GM21825 (cell line): Measurements from ENCODE around the gene TMEM123.

Experiments
- ATAC-seq: cut with Tn5 transposase; IDR thresholded peaks from one replicate; pipeline ENCODE4 v1.9.1; 2021; ENCODE audit warnings: mild to moderate bottlenecking, moderate library complexity; ENCODE audit not compliant: unreplicated experiment

Gene TMEM123

DNA sequence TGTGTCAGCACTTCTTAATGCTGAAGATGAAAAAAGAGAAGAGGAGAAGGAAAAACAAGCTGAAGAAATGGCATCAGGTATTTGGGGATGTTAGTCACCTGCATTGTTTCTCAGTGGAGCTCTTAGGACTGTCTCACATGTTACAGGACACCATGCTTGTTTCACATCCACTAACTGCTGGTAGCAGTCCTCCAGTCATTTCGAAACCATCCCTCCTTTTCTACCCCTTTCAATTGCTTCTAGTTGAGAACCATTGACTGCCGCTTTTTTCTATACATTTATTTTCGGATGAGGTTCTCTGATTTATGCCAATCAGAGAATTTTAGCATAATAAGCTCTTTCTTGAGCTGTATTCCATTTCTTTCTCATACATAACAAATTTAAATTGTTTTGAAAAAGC, 84.1 kb downstream of the TMEM123 start:
- peak; percentile 100 for ATAC-seq

DNA sequence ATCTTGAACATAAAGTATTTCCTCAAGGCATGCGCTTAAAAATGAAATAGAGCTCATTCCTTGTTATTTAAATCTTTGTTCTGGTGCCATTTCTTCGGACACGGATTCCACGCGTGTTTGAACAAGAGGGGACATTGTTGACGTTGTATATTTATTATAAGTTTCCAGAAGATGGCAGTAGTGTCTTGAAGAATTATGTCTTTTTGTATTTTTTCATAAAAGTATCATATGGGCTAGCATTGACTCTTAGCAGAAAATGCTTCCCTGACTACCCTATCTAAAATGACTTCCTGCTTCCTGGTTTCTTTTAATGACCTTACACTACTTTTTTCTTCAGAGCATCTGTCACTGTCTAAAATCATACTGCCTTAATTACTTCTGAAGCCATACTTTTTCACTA, 85.2 kb downstream of the TMEM123 start:
- no peak for ATAC-seq

DNA sequence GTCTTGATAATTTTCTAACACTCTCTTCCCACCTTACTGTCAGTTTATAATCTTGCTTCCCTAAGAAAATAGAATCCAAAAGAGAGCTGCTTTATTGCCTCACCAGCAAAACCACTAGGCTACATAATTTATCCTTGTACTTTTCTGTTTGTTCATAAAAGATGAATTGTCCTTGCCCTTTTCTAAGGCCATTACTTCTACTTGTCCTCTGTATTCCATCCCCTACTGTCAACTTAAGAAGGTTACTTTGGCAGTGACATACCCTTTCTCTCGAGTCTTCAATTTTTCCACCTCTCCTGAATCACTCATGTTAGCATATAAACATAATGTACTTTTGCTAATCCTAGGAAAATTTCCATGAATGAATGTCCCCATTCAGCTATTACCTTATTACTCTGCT, 87.6 kb downstream of the TMEM123 start:
- no peak for ATAC-seq

DNA sequence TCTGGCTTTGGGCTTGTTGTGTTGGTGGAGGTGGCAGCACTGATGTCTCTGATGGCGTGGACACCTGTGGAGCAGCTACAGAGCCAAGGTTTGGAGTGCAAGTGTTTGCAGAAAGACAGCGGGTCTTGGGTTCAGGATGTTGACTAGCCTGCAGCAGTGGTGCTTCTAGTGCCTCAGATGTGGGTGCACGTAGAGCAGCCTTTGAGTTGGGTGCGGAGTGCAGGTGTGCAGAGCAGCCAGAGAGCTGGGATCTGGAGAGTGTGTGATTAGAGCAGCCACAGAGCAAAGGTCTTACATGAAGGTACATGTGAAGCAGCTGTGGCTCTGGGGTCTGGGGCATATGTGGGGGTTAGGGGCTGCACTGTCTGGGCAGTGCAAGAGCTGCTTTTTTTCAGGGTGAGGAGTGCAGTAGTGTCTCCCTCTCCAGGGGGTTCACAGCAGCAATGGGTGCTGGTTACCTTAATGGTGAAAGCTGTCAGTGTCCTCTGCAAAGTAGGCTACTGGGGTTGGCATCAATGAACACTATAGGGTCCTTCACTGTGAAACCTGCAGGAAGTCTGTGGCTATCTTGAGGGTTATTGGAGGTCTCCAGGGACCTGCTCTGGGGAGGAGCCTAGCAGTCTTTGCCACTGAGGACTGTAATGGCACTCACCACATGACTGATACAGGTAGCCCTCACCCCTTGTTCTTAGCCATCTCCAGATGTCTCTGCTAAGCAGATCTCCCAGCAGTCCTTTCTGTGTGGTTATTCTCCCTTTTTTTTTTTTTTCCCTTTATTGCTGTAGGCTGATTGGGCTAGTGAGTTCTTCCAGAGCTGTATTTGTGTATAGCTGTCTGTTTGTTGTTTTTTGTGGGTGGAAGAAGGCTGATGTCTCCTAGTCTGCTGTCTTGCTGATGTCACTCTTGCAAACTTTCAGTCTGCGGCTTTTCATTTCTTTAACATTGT, 91.2 kb downstream of the TMEM123 start:
- peak; percentile 98 for ATAC-seq

DNA sequence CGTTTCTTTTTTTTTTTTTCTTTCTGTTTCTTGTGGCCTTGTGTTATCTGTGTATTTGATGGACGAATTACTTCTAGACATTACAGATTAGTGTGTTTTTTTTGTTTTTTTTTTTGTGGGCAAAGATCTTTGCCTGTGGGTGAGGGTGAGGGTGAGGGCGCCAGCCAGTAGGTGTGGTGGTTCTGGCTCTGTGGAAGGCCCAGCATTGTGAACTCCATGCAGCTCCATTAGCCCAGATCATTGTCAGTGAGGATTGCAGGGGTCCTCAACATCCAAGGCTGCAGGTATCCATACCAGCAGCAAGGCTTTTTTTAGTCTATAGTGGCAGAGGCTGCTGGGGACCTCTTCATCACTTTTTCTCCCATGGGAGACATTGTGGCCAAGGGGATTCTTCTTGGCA, 91.9 kb downstream of the TMEM123 start:
- no peak for ATAC-seq

DNA sequence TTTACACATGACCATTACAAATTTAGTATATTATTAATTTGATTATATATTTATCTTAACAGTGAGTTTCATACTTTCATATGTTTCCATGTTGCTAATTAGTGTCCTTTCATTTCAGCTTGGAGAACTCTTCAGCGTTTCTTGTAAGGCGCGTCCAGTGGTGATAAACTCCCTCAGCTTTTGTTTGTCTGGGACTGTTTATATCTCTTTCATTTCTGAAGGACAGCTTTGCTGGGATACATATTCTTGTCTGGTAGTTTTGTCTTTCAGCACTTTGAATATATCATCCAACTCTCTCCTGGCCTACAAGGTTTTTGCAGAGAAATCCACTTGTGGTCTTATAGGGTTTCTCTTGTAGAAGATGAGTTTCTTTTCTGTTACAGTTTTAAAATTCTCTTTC, 93.2 kb downstream of the TMEM123 start:
- no peak for ATAC-seq

DNA sequence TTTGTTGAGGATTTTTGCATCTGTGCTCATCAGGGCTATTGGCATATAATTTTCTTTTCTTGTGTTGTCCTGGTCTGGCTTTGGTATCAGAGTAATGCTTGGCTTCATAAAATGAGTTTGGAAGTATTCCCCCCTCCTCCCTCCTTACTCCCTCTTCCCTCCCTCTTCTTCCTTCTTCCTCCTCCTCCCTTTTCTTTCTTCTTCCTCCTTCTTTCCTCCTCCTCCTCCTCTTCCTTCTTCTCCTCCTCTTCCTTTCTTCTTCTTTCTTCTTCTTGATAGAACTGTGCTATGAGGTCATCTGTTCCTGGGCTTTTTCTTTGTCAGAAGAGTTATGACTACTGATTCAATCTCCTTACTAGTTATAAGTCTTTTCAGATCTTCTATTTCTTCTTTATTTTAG, 95.4 kb downstream of the TMEM123 start:
- no peak for ATAC-seq

DNA sequence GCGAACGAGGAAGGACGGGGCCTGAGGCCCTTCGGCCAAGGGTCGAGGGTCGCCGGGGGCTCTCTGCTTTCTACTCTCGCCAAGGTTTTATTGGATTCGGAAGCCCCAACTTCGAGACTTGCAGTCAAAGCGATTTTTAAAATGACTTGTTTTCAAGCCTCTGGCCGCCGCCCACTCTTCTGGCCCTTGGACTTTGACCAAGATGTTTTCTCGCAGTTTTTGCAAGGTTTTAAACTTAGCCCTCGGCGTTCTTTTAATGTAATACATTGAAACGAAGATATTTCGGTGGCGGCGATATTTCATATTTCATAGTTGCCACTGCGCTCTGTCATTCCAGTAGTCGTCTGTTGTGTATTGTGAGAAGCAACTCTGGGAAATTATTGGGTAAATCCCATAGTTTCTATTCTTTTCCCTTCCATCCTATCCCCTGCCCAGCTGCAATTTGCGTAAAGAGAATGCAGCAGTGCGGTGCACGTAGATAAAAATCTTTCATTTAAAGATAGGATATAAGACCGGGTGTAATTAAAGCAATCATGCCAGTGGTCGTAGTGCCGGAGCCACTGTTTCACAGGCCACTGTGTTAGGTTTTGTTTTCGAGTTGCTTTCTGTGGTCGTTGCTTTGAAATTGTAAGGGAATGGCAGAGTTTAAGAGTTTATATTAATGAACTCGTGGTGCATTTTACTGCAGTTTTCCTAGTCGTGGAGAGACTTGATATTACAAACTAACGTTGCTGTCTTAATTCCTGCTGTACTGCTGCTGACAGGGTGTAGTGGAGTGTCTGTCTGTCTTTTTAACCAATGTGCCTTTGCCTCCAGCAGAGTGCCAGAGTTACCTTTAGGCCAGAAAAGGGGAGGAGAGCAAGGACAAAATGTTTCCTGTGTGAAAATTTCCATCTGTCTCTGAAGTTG, 104.8 kb downstream of the TMEM123 start:
- ATAC-seq, result peak; percentile 12

DNA sequence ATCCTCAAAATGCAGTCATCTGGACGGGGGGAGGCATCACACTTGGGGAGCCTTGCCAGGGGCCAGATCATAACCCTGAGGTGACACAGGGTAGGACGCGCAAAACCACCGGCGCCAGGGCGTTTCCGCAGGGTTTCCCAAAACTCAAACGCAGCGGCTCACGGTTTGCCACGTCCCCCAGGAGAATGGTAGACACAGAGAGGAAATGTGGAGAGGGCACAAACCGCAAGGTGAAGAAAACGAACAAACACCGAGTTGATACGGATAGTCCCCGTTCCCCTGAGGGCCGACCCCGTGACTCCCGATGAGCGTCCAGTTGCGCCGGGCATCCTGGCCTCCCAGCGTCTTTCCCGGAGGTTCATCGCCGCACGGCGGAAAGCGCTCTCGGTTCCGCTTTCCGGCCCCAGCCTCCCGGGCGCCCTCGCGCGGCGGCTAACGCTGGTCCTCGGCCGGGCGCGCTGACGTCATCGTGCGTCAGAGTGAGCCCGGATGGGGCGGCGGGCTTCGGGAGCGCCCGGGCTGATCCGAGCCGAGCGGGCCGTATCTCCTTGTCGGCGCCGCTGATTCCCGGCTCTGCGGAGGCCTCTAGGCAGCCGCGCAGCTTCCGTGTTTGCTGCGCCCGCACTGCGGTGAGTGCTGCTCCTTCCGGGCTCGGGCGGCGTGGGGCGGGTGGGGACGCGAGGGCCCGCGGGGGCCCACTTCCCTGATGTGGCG, 105.7 kb downstream of the TMEM123 start, which contains the start of gene BIRC2:
BIRC2 (plus strand) TSS at position 467 of the 714 bp plus-strand sequence. CDS start 2,641 bp downstream, outside the sequence.
- peak; percentile 91 for ATAC-seq

DNA sequence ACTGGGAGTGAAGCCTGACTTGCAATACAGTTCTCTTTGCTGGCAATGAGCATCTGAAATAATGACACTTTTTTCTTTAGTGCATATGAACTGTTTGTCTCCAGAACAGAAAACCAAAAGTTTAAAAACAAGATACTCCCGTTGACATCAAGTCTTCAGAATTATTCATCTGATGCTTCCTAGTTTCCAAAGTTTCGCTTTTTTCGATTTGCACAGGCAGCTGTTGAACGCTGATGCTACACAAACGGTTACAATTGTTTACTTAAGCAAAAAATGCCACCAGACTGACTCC, 106.2 kb downstream of the TMEM123 start:
- no peak for ATAC-seq
